Measurements from ENCODE around the gene YWHAG. TPM values are rescaled to one million over a fixed set of nuclear protein-coding genes. Genes with fewer than 3 reads are reported as not detected.
A peak's percentile ranks its signal among the peaks of the same experiment; 100 is the strongest.
"Not testable (repeated sequence)": the region's sequence is repeated elsewhere in the genome, so short reads cannot be mapped to it uniquely, and the experiment has no call there.

Gene YWHAG
- total RNA-seq, 2 experiments from 2014 or later = 42.6 to 126 TPM

- ChIA-PET CTCF (ENCODE audit: unreplicated experiment) (no interaction called here), POLR2A (no interaction called here)
- H3K27ac ChIP-seq (ENCODE audit: low read depth, low read length, poor library complexity, severe bottlenecking) = no peak overlapping the region
- no peaks in the 10 kb centered on the region for H4K20me1 ChIP-seq (ENCODE audit: insufficient read depth, low read length)
- peak overlapping the region; percentile 68 for H3K4me3 ChIP-seq (ENCODE audit: low read depth, low read length, poor library complexity, severe bottlenecking)
- H3K4me1 ChIP-seq (ENCODE audit: insufficient read depth, low read length, poor library complexity, severe bottlenecking) = peaks cover 26% of the 10 kb centered on the region
- H3K36me3 ChIP-seq (ENCODE audit: insufficient read depth, low read length) = no peaks in the 10 kb centered on the region
- intact Hi-C loops (cut with micrococcal nuclease; ENCODE audit: unreplicated experiment) = loop anchor here (2.0 kb wide), 1 partner anchor 34 kb away; the partner anchor contains the start of gene YWHAG
- peak overlapping the region; percentile 91 for H2AFZ ChIP-seq (ENCODE audit: low read length)
- no peaks in the 10 kb centered on the region for H3K9me3 ChIP-seq (ENCODE audit: low read length)
- H3K9me2 ChIP-seq (ENCODE audit: insufficient read depth, low read length) = no peaks in the 10 kb centered on the region
- no peak for DNase-seq (ENCODE audit: low spot score)
- TF ChIP-seq EZH2phosphoT487 (IDR thresholded peaks at IDR 0.05; ENCODE audit: borderline replicate concordance, low read depth, low read length) (no peak), CTCF (conservative IDR thresholded peaks at IDR 0.05; ENCODE audit: low read length) (no peak)
- peak overlapping the region; percentile 81 for H3K4me2 ChIP-seq (ENCODE audit: low read length)
- no peaks in the 10 kb centered on the region for H3K79me2 ChIP-seq (ENCODE audit: insufficient read depth, low read depth, low read length)
- BruUV-seq (replicated peaks) = no TSS peak
These were observed 33.8 kb upstream of the YWHAG start for GRCh38 chr7:76392531-76393115.

- Histone ChIP-seq H3K4me2 (ENCODE audit: low read length) (no peak overlapping the region), H3K9me2 (ENCODE audit: insufficient read depth, low read length) (no peaks in the 10 kb centered on the region), H3K79me2 (ENCODE audit: insufficient read depth, low read depth, low read length) (no peaks in the 10 kb centered on the region), H3K36me3 (ENCODE audit: insufficient read depth, low read length) (no peaks in the 10 kb centered on the region), H2AFZ (ENCODE audit: low read length) (no peak overlapping the region), H3K9me3 (ENCODE audit: low read length) (no peaks in the 10 kb centered on the region), H4K20me1 (ENCODE audit: insufficient read depth, low read length) (no peaks in the 10 kb centered on the region), H3K27ac (ENCODE audit: low read depth, low read length, poor library complexity, severe bottlenecking) (no peak overlapping the region), H3K4me3 (ENCODE audit: low read depth, low read length, poor library complexity, severe bottlenecking) (no peak overlapping the region), H3K4me1 (ENCODE audit: insufficient read depth, low read length, poor library complexity, severe bottlenecking) (peaks cover 19% of the 10 kb centered on the region)
- TF ChIP-seq EZH2phosphoT487 (IDR thresholded peaks at IDR 0.05; ENCODE audit: borderline replicate concordance, low read depth, low read length) (no peak), CTCF (conservative IDR thresholded peaks at IDR 0.05; ENCODE audit: low read length) (no peak)
- ChIA-PET POLR2A (no interaction called here), CTCF (ENCODE audit: unreplicated experiment) (no interaction called here)
- intact Hi-C loops (cut with micrococcal nuclease; ENCODE audit: unreplicated experiment) = no loop called here
- no TSS peak for BruUV-seq (replicated peaks)
- no peak for DNase-seq (ENCODE audit: low spot score)
These were observed 31.3 kb upstream of the YWHAG start for GRCh38 chr7:76390092-76390491.

GRCh38 chr7:76387789-76388188 lies 29.0 kb upstream of the YWHAG start:
- H3K4me3 ChIP-seq (ENCODE audit: low read depth, low read length, poor library complexity, severe bottlenecking); intact Hi-C loops (cut with micrococcal nuclease; ENCODE audit: unreplicated experiment); POLR2A ChIA-PET; BruUV-seq (replicated peaks); DNase-seq (ENCODE audit: low spot score); H3K4me2 ChIP-seq (ENCODE audit: low read length); H2AFZ ChIP-seq (ENCODE audit: low read length); H3K9me2 ChIP-seq (ENCODE audit: insufficient read depth, low read length); H3K9me3 ChIP-seq (ENCODE audit: low read length); H4K20me1 ChIP-seq (ENCODE audit: insufficient read depth, low read length); CTCF ChIA-PET (ENCODE audit: unreplicated experiment); H3K36me3 ChIP-seq (ENCODE audit: insufficient read depth, low read length); H3K79me2 ChIP-seq (ENCODE audit: insufficient read depth, low read depth, low read length); H3K27ac ChIP-seq (ENCODE audit: low read depth, low read length, poor library complexity, severe bottlenecking): not testable (repeated sequence)
- H3K4me1 ChIP-seq (ENCODE audit: insufficient read depth, low read length, poor library complexity, severe bottlenecking) = peaks cover 11% of the 10 kb centered on the region
